ENCODE data around the gene MAPK13. TPM values are rescaled to one million over a fixed set of nuclear protein-coding genes. Genes with fewer than 3 reads are reported as not detected.

MAPK13 gene
- total RNA-seq, 1 donor = 4.3 TPM

DNA sequence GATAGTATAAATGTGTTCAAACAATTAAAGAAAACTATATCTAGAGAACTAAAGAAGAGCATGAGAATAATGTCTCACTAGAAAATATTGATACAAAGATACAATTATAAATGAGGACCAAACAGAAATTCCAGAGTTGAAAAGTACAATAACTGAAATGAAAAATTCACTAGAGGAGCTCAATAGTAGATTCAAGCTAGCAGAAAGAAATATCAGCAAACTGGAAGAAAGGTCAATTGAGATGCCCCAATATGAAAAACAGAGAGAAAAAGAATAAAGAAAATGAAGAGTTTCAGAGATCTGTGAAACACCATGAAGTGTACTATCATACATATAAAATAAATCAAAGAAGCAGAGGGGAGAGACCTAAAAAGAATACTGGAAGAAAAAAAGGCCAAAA is 48.2 kb downstream of the MAPK13 start:
- Histone ChIP-seq H3K4me2 (ENCODE audit: insufficient read depth, low read length) (no peak overlapping the region), H3K79me2 (ENCODE audit: insufficient read depth, low read length) (no peaks in the 10 kb centered on the region), H3K4me3 (ENCODE audit: insufficient read depth, low read length) (no peak overlapping the region), H2AFZ (ENCODE audit: low read length) (no peak overlapping the region), H3K9me3 (ENCODE audit: low read depth, low read length) (no peaks in the 10 kb centered on the region), H3K36me3 (ENCODE audit: insufficient read depth, low read length) (no peaks in the 10 kb centered on the region), H4K20me1 (ENCODE audit: insufficient read depth, low read length) (no peaks in the 10 kb centered on the region), H3K4me1 (ENCODE audit: insufficient read depth, low read length) (no peaks in the 10 kb centered on the region), H3K27me3 (ENCODE audit: insufficient read depth, low read length) (no peaks in the 10 kb centered on the region), H3K27ac (ENCODE audit: low read depth, low read length) (no peak overlapping the region)
- no peak for DNase-seq (ENCODE audit: insufficient read length, low spot score, missing footprints)
- TF ChIP-seq CTCF (IDR thresholded peaks at IDR 0.05; ENCODE audit: extremely low read depth, low read depth, low read length) = no peak

DNA sequence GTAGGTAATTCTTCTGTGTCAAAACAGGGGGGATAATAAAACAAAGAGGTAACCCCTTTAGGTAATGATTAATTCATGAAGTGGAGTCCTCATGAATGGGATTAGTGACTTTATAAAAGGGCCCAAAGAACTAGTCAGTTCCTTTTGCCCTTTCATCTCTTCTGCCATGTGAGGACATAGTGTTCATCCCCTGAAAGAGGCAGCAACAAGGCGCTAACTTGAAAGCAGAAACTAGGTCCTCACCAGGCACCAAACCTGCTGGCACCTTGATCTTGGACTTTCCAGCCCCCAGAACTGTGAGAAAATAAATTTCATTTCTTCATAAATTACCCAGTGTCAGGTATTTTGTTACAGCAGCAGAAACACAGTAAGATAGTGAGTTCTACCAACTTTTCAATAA is 49.8 kb downstream of the MAPK13 start:
- no peak for TF ChIP-seq CTCF (IDR thresholded peaks at IDR 0.05; ENCODE audit: extremely low read depth, low read depth, low read length)
- Histone ChIP-seq H3K27ac (ENCODE audit: low read depth, low read length) (no peak overlapping the region), H3K79me2 (ENCODE audit: insufficient read depth, low read length) (no peaks in the 10 kb centered on the region), H4K20me1 (ENCODE audit: insufficient read depth, low read length) (no peaks in the 10 kb centered on the region), H3K4me2 (ENCODE audit: insufficient read depth, low read length) (no peak overlapping the region), H3K36me3 (ENCODE audit: insufficient read depth, low read length) (no peaks in the 10 kb centered on the region), H3K27me3 (ENCODE audit: insufficient read depth, low read length) (no peaks in the 10 kb centered on the region), H3K9me3 (ENCODE audit: low read depth, low read length) (no peaks in the 10 kb centered on the region), H2AFZ (ENCODE audit: low read length) (no peak overlapping the region), H3K4me1 (ENCODE audit: insufficient read depth, low read length) (no peaks in the 10 kb centered on the region), H3K4me3 (ENCODE audit: insufficient read depth, low read length) (no peak overlapping the region)
- DNase-seq (ENCODE audit: insufficient read length, low spot score, missing footprints) = no peak

DNA sequence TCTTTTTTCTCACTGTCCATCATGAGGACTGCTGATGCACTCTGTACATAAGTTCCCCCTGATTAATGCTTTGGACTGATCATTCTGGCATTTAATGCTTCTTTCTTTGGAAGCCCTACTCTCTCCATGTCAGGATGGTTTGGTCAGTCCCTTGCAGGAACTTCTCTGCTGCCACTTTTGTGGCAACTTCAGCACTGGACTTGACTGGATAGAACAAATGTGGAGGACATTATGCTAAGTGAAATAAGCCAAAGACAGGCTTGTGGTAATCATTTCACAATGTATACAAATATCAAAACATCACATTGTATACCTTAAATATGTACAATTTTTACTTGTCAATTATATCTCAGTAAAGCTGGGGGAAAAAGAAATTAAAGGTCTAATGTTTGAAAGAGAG is 54.0 kb downstream of the MAPK13 start:
- Histone ChIP-seq H3K27me3 (ENCODE audit: insufficient read depth, low read length) (no peaks in the 10 kb centered on the region), H2AFZ (ENCODE audit: low read length) (no peak overlapping the region), H4K20me1 (ENCODE audit: insufficient read depth, low read length) (no peaks in the 10 kb centered on the region), H3K4me3 (ENCODE audit: insufficient read depth, low read length) (no peak overlapping the region), H3K4me2 (ENCODE audit: insufficient read depth, low read length) (no peak overlapping the region), H3K36me3 (ENCODE audit: insufficient read depth, low read length) (no peaks in the 10 kb centered on the region), H3K79me2 (ENCODE audit: insufficient read depth, low read length) (no peaks in the 10 kb centered on the region), H3K4me1 (ENCODE audit: insufficient read depth, low read length) (no peaks in the 10 kb centered on the region), H3K9me3 (ENCODE audit: low read depth, low read length) (no peaks in the 10 kb centered on the region), H3K27ac (ENCODE audit: low read depth, low read length) (no peak overlapping the region)
- no peak for DNase-seq (ENCODE audit: insufficient read length, low spot score, missing footprints)
- no peak for TF ChIP-seq CTCF (IDR thresholded peaks at IDR 0.05; ENCODE audit: extremely low read depth, low read depth, low read length)

DNA sequence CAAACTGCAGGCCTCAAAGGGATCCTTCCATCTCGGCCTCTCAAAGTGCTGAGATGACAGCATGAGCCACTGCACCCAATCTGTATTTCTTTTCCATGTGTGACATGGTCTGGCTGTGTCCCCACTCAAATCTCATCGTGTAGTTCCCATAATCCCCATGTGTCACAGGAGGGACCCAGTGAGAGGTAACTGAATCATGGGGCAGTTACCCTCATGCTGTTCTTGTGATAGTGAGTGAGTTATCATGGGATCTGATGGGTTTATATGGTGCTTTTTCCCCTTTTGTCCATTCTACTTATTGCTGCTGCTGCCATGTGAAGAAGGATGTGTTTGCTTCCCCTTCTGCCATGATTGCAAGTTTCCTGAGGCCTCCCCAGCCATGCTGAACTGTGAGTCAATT is 55.9 kb downstream of the MAPK13 start:
- no peak for DNase-seq (ENCODE audit: insufficient read length, low spot score, missing footprints)
- no peaks in the 10 kb centered on the region for H3K9me3 ChIP-seq (ENCODE audit: low read depth, low read length)
- no peak overlapping the region for H2AFZ ChIP-seq (ENCODE audit: low read length)
- H3K4me2 ChIP-seq (ENCODE audit: insufficient read depth, low read length) = no peak overlapping the region
- no peaks in the 10 kb centered on the region for H3K4me1 ChIP-seq (ENCODE audit: insufficient read depth, low read length)
- no peaks in the 10 kb centered on the region for H3K36me3 ChIP-seq (ENCODE audit: insufficient read depth, low read length)
- H3K79me2 ChIP-seq (ENCODE audit: insufficient read depth, low read length) = no peaks in the 10 kb centered on the region
- TF ChIP-seq CTCF (IDR thresholded peaks at IDR 0.05; ENCODE audit: extremely low read depth, low read depth, low read length) = no peak
- H4K20me1 ChIP-seq (ENCODE audit: insufficient read depth, low read length) = no peaks in the 10 kb centered on the region
- no peak overlapping the region for H3K27ac ChIP-seq (ENCODE audit: low read depth, low read length)
- H3K4me3 ChIP-seq (ENCODE audit: insufficient read depth, low read length) = no peak overlapping the region
- no peaks in the 10 kb centered on the region for H3K27me3 ChIP-seq (ENCODE audit: insufficient read depth, low read length)
